Activated naive CD4-positive, alpha-beta T cell treated with anti-CD3 and anti-CD28 coated beads, Interleukin-2, amount 10 ng/mL, durations not matched to agents 7 days and 5 days (primary cell): ENCODE measurements around the gene CACNA1D.

Source experiments
- CTCF ChIA-PET: fragments of 350-600 bp; sonication (Branson Sonifier 250); formaldehyde crosslinking; loops from one replicate; lab custom pipeline; 2021; ENCODE audit warnings: antibody characterized with exemption; lab: Charles Lee
- DNase-seq: peaks from one replicate; pipeline ENCODE4 v3.0.0-alpha.2; 2020
- H3K27ac Mint-ChIP-seq: one replicate; pipeline ENCODE4 v1.8.0; 2021; ENCODE audit warnings: mild to moderate bottlenecking, moderate library complexity, mixed read lengths
- H3K27me3 Mint-ChIP-seq: one replicate; pipeline ENCODE4 v1.8.0; 2021; ENCODE audit warnings: mild to moderate bottlenecking, mixed read lengths
- H3K36me3 Mint-ChIP-seq: one replicate; pipeline ENCODE4 v1.8.0; 2021; ENCODE audit warnings: mixed read lengths
- H3K4me1 Mint-ChIP-seq: one replicate; pipeline ENCODE4 v1.8.0; 2021; ENCODE audit warnings: mixed read lengths
- H3K4me3 Mint-ChIP-seq: one replicate; pipeline ENCODE4 v1.8.0; 2021; ENCODE audit warnings: mild to moderate bottlenecking, moderate library complexity, mixed read lengths
- H3K9me3 Mint-ChIP-seq: one replicate; pipeline ENCODE4 v1.8.0; 2021; ENCODE audit warnings: mixed read lengths

Gene CACNA1D

DNA sequence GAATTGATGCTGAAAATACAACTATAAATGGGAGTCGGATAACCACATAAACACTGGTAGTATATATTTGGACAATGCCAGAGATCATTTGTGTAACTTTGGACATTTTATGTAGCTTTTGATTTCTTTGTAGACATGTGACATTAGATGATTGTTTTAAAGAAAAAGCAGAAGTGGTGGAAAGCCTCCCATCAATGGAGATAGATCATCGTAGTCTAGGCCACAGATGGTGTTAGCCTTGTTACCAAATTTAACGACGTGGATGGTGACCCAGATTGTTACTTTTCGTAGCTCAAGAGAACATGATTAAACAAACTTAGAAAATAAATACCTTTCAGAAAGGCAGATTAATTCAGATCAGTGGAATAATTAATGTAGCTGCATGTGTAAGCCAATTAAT, 8.8 kb downstream of the CACNA1D start:
- CTCF ChIA-PET = no interaction called here
- H3K27me3 Mint-ChIP-seq = peaks cover 39% of the 10 kb centered on the region
- H3K9me3 Mint-ChIP-seq = no peaks in the 10 kb centered on the region
- H3K4me3 Mint-ChIP-seq = no peak overlapping the region
- no peak overlapping the region for H3K27ac Mint-ChIP-seq
- H3K4me1 Mint-ChIP-seq = no peaks in the 10 kb centered on the region
- H3K36me3 Mint-ChIP-seq = no peaks in the 10 kb centered on the region
- DNase-seq = no peak

DNA sequence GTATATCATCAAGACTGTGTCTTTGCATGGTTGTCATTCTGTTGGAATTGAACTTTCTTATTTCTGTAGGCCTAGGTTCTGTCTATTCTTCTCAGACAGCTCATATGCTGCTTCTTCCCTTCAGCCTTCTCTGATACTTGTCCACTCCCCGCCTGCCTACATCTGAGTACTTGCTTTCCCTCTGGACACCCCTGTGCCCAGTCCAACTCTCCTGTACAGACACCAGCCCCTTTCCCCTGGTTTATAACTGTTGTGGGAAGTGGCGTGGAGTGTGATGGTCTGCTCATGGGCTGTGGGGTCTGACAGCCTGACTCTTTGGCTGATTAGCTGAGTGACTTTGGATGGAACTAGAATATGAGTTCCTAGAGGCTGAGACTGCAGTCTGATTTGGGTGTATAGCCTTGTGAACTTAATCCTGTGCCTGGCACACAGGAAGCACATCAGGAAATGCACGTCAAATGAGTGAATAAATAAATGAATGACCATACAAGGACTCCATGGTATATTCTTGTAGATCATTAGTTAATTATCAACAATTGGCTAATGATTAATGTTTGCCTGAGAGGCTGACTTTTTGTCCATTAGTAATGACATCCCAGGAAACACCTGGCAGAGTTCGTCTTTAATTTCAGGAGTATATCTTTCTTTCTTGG, 11.8 kb downstream of the CACNA1D start:
- Mint-ChIP-seq H3K4me3 (no peak overlapping the region), H3K4me1 (no peaks in the 10 kb centered on the region), H3K9me3 (no peaks in the 10 kb centered on the region), H3K36me3 (no peaks in the 10 kb centered on the region), H3K27ac (no peak overlapping the region), H3K27me3 (peaks cover 37% of the 10 kb centered on the region)
- no peak for DNase-seq
- CTCF ChIA-PET = no interaction called here

DNA sequence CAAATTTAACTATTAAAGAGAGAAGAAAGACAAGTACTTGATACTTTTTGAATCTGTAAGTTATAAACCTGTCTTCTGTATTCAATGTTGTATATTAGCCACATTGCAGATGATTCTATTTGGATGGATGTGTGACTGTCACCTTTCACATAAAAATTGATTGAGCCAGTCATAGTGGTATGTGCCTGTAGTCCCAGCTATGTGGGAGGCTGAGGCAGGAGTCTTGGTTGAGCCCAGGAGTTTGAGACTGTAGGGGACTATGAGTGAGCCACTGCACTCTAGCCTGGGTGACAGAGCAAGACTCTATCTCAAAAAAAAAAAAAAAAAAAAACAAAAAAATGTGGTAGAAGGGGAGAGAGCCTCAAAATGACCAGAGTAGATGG, 12.3 kb downstream of the CACNA1D start:
- Mint-ChIP-seq H3K27me3 (peaks cover 38% of the 10 kb centered on the region), H3K36me3 (no peaks in the 10 kb centered on the region), H3K4me3 (no peak overlapping the region), H3K27ac (no peak overlapping the region), H3K4me1 (no peaks in the 10 kb centered on the region), H3K9me3 (no peaks in the 10 kb centered on the region)
- CTCF ChIA-PET = no interaction called here
- DNase-seq = no peak

DNA sequence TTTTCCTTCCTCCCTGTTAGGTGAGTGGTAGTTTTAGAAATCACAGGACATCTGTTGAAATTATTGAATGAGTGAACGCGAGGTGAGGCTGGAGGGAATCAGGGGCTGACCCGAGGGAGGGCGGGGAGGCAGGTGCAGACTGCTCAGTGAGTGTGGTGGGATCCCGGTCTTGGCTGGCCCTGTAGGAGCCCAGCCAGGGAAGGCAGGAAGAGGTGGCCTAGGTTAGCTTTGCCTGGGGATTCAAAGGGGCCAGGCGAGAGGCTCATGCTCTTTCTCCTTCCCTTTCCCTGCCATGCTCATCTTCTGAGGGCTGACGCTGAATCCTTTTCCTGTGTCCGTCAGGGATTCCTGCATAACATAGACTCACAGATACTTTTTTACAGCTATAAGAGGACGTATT, 15.1 kb downstream of the CACNA1D start:
- no peaks in the 10 kb centered on the region for H3K4me1 Mint-ChIP-seq
- no peak for DNase-seq
- no peak overlapping the region for H3K4me3 Mint-ChIP-seq
- H3K9me3 Mint-ChIP-seq = no peaks in the 10 kb centered on the region
- no peaks in the 10 kb centered on the region for H3K36me3 Mint-ChIP-seq
- CTCF ChIA-PET = no interaction called here
- peaks cover 43% of the 10 kb centered on the region for H3K27me3 Mint-ChIP-seq
- H3K27ac Mint-ChIP-seq = no peak overlapping the region

DNA sequence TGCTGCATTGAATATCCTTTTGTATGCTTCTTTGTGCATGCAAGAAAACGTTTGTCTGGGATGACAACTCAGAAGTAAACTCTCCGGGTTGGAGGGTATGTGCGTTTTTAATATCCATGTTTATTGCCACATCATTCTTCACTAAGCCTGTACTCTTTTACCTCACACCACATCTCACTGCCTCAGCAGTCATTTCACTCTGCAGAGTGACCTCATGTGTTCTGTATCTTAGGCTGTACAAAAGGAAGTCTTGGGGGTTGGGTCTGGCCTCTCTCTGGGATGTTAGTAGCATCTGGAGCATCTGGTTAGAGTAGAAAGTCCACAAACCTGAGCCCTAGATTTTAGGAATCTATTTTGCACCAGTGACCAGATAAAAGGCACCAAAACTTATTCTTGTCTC, 16.1 kb downstream of the CACNA1D start:
- Mint-ChIP-seq H3K9me3 (no peaks in the 10 kb centered on the region), H3K4me3 (no peak overlapping the region), H3K36me3 (no peaks in the 10 kb centered on the region), H3K27ac (no peak overlapping the region), H3K4me1 (no peaks in the 10 kb centered on the region), H3K27me3 (peaks cover 42% of the 10 kb centered on the region)
- DNase-seq = no peak
- CTCF ChIA-PET = no interaction called here

DNA sequence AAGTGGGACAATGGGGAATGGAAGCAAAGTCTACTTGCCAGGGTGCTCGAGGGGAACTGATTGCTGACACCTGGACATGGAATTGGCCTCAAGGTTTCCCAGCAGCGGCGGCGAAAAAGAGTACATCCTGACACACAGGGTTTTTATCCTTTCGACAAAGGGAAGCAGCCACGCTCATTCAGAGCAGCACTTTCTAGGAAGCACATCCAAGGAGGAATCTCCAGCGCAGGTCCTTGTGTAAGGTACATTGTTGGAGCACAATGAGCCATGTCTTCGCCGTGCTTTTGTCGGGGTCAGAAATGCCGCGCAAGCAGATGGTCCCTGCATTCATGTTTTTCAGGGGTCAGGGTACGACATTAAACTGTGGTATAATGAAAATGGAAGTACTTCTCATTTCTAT, 16.8 kb downstream of the CACNA1D start:
- no peaks in the 10 kb centered on the region for H3K36me3 Mint-ChIP-seq
- no peak overlapping the region for H3K27ac Mint-ChIP-seq
- H3K27me3 Mint-ChIP-seq = peaks cover 40% of the 10 kb centered on the region
- CTCF ChIA-PET = no interaction called here
- H3K4me1 Mint-ChIP-seq = no peaks in the 10 kb centered on the region
- no peak for DNase-seq
- H3K4me3 Mint-ChIP-seq = no peak overlapping the region
- H3K9me3 Mint-ChIP-seq = no peaks in the 10 kb centered on the region

DNA sequence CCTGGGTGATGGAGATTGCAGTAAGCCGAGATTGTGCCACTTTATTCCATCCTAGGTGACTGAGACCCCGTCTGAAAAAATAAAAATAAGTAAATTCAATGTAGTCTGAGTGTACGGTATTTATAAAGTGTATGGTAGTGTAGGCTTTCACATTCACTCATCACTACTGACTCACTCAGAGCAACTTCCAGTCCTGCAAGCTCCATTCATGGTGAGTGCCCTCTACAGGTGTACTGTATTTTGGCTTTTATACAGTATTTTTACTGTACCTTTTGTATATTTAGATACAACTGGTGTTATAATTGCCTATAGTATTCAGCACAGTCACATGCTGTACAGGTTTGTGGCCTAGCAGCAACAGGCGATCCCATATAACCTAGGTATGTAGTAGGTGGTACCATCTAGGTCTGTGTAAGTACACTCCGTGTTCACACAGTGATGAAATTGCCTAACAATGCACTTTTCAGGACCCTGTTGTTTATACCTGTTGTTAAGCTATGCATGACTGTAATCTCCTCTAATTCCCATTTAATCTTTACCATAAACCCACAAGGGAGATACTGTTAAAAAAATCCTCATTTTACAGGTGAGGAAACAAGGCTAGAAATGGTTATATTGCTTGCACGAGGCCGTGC, 19.3 kb downstream of the CACNA1D start:
- H3K27ac Mint-ChIP-seq = no peak overlapping the region
- H3K9me3 Mint-ChIP-seq = no peaks in the 10 kb centered on the region
- DNase-seq = no peak
- H3K4me3 Mint-ChIP-seq = no peak overlapping the region
- no peaks in the 10 kb centered on the region for H3K4me1 Mint-ChIP-seq
- H3K27me3 Mint-ChIP-seq = peaks cover 37% of the 10 kb centered on the region
- H3K36me3 Mint-ChIP-seq = no peaks in the 10 kb centered on the region
- CTCF ChIA-PET = interaction anchor here (1.3 kb wide), 1 partner anchor 9 kb away, joined by 3 read pairs; no protein-coding TSS in a partner anchor

DNA sequence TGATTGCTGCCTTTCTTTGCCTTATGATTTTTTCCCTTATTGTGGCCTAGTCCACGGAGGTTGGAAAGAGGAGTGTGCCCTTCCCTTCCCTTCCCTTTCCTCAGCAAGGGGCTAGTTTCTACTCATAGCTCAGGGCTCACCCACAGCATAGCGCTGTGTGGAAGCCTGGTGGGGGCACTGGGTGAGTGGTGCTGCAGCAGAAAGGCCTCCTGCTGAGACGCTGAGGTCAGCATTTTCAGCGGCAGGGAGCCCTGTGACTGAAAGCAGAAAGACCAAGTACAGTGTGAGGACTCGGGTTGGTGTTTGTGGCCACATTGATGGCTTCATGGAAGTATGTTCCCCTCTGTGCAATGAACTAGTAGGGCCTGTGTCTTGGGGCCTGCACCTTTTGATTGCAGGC, 21.9 kb downstream of the CACNA1D start:
- H3K27me3 Mint-ChIP-seq = peaks cover 31% of the 10 kb centered on the region
- no peaks in the 10 kb centered on the region for H3K4me1 Mint-ChIP-seq
- no peaks in the 10 kb centered on the region for H3K36me3 Mint-ChIP-seq
- DNase-seq = no peak
- H3K4me3 Mint-ChIP-seq = no peak overlapping the region
- CTCF ChIA-PET = no interaction called here
- no peak overlapping the region for H3K27ac Mint-ChIP-seq
- H3K9me3 Mint-ChIP-seq = no peaks in the 10 kb centered on the region

DNA sequence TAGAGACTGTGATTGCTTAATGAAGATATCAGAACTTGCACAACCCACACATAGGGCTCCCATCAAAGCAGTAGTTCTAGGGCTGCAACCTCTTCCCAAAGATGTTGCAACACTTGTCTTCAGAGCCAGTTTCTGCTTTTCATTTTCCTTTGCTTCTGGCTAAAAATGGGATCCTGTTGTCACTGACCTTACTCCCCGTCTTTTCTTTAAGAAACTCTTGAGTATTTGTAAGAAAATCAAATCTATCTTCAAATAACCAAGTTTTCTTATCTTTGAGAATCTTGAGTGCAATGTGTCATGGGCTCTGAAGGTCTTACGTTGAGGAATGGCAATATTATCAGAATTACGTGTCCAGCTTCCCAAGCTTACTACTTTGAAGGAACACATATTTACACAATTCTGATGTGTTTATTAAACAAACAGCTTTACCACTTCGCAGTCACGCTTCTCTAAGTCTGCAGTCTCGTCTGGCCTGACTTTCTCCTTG, 24.1 kb downstream of the CACNA1D start:
- Mint-ChIP-seq H3K4me3 (no peak overlapping the region), H3K27me3 (peaks cover 30% of the 10 kb centered on the region), H3K27ac (no peak overlapping the region), H3K36me3 (no peaks in the 10 kb centered on the region), H3K4me1 (no peaks in the 10 kb centered on the region), H3K9me3 (no peaks in the 10 kb centered on the region)
- no peak for DNase-seq
- CTCF ChIA-PET = no interaction called here

DNA sequence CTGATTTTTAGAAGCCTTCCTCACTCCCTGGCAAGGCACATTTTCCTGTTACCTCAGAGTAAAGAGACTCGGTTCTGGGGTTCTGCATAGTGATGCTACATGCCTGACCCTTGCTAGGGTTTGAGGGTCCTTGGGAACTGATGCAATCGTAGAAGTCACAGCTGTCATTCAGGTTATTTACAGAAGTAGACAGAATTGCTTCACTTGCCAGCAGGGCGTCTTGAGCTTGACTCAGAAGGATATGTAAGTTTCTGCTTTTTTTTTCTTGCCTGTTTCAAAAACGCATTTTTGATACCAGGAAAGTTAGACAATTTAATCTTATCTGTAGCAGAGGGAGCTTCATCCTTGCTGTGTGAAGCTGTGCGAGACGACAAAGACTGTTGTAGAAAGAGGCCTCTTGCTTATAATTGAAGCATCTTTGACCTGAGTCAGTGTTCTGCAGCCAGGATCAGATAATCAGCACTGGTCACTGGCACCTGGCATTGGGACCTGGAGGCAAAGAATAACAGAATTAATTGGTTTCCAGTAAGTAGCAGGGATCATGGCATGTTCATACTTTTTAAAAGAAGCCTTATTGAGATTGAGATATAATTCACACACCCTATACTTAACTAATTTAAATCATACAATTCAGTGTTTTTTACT, 24.8 kb downstream of the CACNA1D start:
- Mint-ChIP-seq H3K9me3 (no peaks in the 10 kb centered on the region), H3K36me3 (no peaks in the 10 kb centered on the region), H3K4me3 (no peak overlapping the region), H3K27ac (no peak overlapping the region), H3K27me3 (peaks cover 30% of the 10 kb centered on the region), H3K4me1 (no peaks in the 10 kb centered on the region)
- CTCF ChIA-PET = no interaction called here
- DNase-seq = no peak

DNA sequence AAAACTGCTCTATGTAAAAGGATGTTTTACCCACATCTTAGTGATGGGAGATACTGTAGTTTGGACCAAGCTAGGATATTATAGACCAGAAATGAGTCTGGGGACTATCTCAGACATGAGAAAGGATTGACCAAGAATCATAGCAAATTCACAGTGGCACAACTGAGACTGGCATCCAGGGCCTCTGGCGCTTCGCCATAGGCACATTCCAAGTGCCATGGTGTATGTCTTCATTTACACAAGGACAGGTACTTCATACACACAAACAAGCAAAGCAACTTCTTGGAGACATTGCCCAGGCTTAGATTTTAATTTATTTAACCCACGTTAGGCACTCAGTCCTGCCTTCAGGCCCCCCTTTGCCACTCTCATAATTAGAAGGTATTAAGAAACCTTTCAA, 28.9 kb downstream of the CACNA1D start:
- CTCF ChIA-PET = no interaction called here
- Mint-ChIP-seq H3K9me3 (no peaks in the 10 kb centered on the region), H3K27me3 (peaks cover 17% of the 10 kb centered on the region), H3K4me3 (no peak overlapping the region), H3K4me1 (no peaks in the 10 kb centered on the region), H3K27ac (no peak overlapping the region), H3K36me3 (no peaks in the 10 kb centered on the region)
- no peak for DNase-seq

DNA sequence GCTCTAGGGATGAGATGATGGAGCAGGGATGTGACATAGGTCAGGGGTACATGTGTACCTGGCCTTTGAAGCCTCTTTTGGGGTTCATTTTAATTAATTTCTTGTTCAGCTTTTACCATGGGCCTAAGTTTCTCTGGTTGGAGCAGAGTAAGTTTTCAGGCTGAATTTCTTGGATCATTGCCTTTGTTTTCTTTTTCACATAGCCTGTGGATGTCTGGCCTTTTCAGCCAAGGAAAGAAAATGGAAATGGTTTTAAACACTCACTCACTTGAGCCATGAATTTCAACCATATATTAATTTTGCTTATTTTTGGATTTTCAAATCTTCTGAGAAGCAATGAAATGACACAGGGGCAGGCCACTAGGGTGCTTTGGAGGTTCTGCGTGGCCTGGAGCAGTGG, 30.2 kb downstream of the CACNA1D start:
- CTCF ChIA-PET = no interaction called here
- Mint-ChIP-seq H3K27ac (no peak overlapping the region), H3K27me3 (peaks cover 11% of the 10 kb centered on the region), H3K9me3 (no peaks in the 10 kb centered on the region), H3K4me3 (no peak overlapping the region), H3K4me1 (no peaks in the 10 kb centered on the region), H3K36me3 (no peaks in the 10 kb centered on the region)
- DNase-seq = no peak

DNA sequence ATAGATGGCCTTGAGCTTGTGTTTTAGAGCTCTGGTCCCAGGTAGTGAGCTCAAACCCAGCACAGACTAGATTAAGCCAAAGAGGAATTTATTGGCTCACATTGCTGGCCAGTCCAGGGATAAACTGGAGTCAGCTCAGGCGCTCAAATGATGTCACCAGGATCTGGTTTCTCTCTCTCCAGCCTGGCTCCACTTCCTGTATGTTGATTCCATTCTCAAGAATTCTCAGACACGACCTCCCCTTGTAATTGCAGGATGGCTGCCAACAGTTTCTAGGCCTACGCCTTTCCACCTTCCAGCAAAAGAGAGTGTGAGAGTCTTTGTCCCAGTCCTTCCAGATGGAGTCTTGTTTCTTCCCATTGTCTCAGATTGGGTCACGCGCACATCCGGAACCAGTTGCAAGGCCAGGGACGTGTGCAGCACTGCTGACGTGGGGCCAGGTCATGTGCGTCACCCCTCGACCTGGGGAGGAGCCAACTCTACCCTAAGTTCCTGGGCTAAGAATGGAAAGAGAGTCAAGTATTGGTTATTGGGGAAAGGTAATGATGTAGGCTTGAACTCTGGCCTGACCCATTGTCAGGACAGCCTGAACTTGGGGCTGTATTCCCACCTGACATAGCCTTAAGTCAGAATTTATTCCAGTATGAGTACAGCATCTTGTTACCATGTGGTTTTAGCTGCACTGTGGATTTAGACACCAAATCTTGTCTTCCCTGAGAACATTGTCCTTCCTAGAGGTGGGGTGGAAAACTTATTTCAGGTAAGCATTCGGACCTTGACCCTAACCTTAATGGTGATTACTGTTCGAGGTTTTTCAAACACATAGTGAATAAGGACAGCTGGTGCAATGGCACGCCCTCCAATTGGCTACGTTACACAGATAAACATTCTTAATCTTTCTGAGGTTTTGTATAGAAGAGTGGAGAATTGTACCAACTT, 31.6 kb downstream of the CACNA1D start:
- H3K27ac Mint-ChIP-seq = no peak overlapping the region
- H3K4me1 Mint-ChIP-seq = no peaks in the 10 kb centered on the region
- CTCF ChIA-PET = no interaction called here
- H3K36me3 Mint-ChIP-seq = no peaks in the 10 kb centered on the region
- H3K9me3 Mint-ChIP-seq = no peaks in the 10 kb centered on the region
- DNase-seq = no peak
- peaks cover 11% of the 10 kb centered on the region for H3K27me3 Mint-ChIP-seq
- H3K4me3 Mint-ChIP-seq = no peak overlapping the region

DNA sequence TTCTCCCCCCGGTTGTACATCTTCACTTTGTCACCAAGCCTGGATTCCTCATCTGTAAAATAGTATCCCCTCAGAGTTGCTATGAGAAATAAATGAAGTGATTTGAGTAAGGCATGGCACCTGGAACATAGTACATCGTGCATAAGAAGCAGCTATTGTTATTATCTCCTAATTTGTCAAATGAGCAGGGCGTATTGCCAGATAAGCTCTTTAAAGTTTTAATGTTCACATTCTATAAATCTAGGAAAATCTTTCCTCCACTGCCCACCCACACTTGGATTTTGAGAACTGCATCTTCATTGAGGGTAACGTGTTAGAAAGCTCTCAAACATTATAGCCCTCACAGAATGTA, 32.3 kb downstream of the CACNA1D start:
- no peak overlapping the region for H3K4me3 Mint-ChIP-seq
- H3K27ac Mint-ChIP-seq = no peak overlapping the region
- DNase-seq = no peak
- peaks cover 10% of the 10 kb centered on the region for H3K27me3 Mint-ChIP-seq
- CTCF ChIA-PET = no interaction called here
- H3K36me3 Mint-ChIP-seq = no peaks in the 10 kb centered on the region
- H3K9me3 Mint-ChIP-seq = no peaks in the 10 kb centered on the region
- no peaks in the 10 kb centered on the region for H3K4me1 Mint-ChIP-seq
